Right ventricle myocardium inferior (tissue), 1 donor: ENCODE measurements around the gene MPP3. TPM values are rescaled to one million over a fixed set of nuclear protein-coding genes. Genes with fewer than 3 reads are reported as not detected.

Experiments
- ATAC-seq: fragments of 200-7000 bp; cut with Tn5 transposase; one replicate; pipeline ENCODE4 v1.9.1; 2020; ENCODE audit warnings: mild to moderate bottlenecking, moderate library complexity
- DNase-seq: peaks from one replicate; pipeline ENCODE4 v3.0.0; 2021; ENCODE audit errors: missing footprints
- intact Hi-C: fragments of 100-400 bp; cut with DNase I; formaldehyde crosslinking; loops from one replicate; pipeline ENCODE4 v1.11.0; 2022
- total RNA-seq: library from RNA; stranded (reverse); fragmentation: NEBNext Ultra II Directional; extraction: Animal tissue kit (Norgen Biotek cat#: 25700); gene quantifications from one replicate; pipeline ENCODE4 v1.2.1, GENCODE V29; 2021
- donor health status: DM: no; HTN: yes; CAD: no; lungs with severe emphysema.

Gene MPP3
- total RNA-seq, 1 donor from 2014 or later: 43.0 TPM

DNA sequence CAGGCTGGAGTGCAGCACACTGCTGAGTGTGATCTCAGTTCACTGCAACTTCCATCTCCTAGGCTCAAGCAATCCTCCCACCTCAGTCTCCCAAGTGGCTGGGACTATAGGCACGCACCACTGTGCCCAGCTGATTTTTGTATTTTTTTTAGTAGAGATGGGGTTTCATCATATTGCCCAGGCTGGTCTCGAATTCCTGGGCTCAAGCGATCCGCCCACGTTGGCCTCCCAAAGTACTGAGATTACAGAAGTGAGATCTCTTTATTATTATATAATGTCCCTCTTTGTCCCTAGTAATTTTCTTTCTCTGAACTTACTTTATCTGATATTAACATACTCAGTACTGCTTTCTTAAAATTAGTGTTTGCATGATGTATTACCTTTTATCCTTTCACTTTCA is 44.4 kb downstream of the MPP3 start:
- ATAC-seq (no peak), DNase-seq (no peak)
- intact Hi-C loops: no loop called here

GRCh38 chr17:43787728-43788127 is 45.2 kb downstream of the MPP3 start:
- DNase-seq (no peak), ATAC-seq (no peak)
- intact Hi-C loops: no loop called here

GRCh38 chr17:43784628-43785101 is 48.3 kb downstream of the MPP3 start:
- intact Hi-C loops: no loop called here
- DNase-seq (no peak), ATAC-seq (no peak)

DNA sequence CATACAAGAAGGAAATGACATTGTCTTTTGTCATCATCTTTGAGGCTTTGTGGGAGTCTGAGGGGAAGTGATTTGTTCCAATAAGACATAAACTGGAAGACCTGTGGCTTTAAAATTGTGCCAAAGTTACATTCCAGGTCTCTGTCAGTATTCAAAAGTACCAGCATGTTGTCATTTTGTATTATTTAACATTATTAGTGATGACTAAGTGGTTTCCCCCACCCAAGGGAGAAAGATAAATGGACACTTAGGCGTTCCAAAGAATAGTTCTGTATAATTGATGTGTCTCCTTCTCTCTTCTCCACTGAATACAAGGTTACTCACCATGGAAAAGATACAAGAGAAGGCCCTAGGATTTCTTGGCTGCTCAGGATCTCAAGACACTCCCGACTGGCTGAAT is 48.9 kb downstream of the MPP3 start:
- DNase-seq (no peak), ATAC-seq (no peak)
- intact Hi-C loops: no loop called here

DNA sequence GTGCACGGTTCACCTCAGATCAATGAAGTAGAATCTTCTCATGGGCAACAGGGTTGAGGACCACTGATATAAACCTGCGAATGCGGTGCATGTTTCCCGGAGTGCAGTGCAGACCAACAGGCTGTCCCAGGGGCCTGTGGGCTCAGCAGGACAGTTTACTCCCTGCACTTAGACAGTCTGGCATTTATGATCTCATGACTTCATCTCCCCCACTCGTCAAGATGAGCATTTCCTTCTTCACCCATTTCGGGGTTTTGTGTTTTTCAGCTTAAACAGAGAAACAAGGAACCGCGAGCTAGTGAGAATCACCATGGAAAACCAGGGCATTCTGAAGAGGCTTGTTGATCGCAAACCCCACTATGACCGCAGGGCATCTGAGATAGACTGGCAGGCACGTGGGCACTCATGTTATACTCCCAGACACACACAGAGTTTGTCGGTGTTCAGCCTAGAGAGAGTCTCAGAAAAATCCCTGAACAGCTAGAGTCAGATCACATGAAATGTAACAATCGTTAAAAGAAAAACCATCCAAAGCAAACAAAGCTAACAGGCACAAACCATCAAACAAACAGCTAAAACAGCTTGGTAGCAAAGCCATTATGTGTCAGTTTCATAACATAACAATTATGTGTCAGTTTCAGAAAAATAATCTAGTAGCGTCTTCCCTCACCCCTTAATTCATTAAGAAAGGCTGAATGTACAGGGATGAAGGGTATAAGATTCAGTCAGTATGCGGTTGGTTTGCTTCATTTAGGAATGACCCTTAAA is 49.8 kb downstream of the MPP3 start:
- intact Hi-C loops: no loop called here
- DNase-seq (no peak), ATAC-seq (no peak)

- DNase-seq (no peak), ATAC-seq (no peak)
- intact Hi-C loops: no loop called here
Observed at GRCh38 chr17:43780135-43780534, 52.8 kb downstream of the MPP3 start, which contains the start of gene CFAP97D1. TSS of gene CFAP97D1 (plus strand) at chr17:43780435. CDS start at chr17:43780463, 28 bp downstream.

- ATAC-seq (peak; percentile 11), DNase-seq (peak; percentile 81)
- intact Hi-C loops: loop anchor here (5.0 kb wide), 2 partner anchors 53 to 68 kb away; partner anchors contain the start of genes CD300LG and MPP3
Observed at GRCh38 chr17:43779145-43780125, 53.5 kb downstream of the MPP3 start.

- ATAC-seq (peak; percentile 94), DNase-seq (peak; percentile 97)
- intact Hi-C loops: loop anchor here (5.0 kb wide), 2 partner anchors 54 to 69 kb away; partner anchors contain the start of genes CD300LG and MPP3
Observed at GRCh38 chr17:43778337-43779144, 54.4 kb downstream of the MPP3 start, which contains the start of gene DUSP3. TSS of gene DUSP3 (minus strand) at chr17:43778977. CDS start at chr17:43778924, 53 bp downstream.

GRCh38 chr17:43774304-43775250 is 58.4 kb downstream of the MPP3 start:
- intact Hi-C loops: loop anchor here (5.0 kb wide), 2 partner anchors 58 to 73 kb away; partner anchors contain the start of genes CD300LG and MPP3
- no peak for DNase-seq
- ATAC-seq: no peak

- no peak for ATAC-seq
- intact Hi-C loops: no loop called here
- DNase-seq: no peak
Observed at GRCh38 chr17:43772877-43773648, 59.9 kb downstream of the MPP3 start.

DNA sequence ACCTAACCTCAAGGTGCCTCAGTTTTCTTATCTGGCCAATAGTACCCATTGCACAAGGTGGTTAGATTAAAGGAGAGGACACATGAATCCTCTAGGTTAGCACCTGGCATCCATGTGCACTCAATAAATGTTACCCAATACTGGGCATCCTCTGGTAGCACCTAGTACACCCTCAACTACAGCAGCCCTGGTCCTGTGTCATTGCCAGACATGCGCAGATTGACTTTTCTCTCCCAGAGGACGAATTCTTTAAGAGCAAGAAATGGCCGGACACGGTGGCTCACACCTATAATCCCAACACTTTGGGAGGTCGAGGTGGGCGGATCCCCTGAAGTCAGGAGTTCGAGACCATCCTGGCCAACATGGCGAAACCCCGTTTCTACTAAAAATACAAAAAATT is 61.5 kb downstream of the MPP3 start:
- no peak for DNase-seq
- ATAC-seq: no peak
- intact Hi-C loops: no loop called here

- no peak for DNase-seq
- intact Hi-C loops: no loop called here
- no peak for ATAC-seq
Observed at GRCh38 chr17:43770957-43771356, 62.0 kb downstream of the MPP3 start.

- intact Hi-C loops: no loop called here
- ATAC-seq: no peak
Observed at GRCh38 chr17:43769859-43770258, 63.1 kb downstream of the MPP3 start.

GRCh38 chr17:43769426-43769825 is 63.5 kb downstream of the MPP3 start:
- ATAC-seq: no peak
- intact Hi-C loops: no loop called here
- DNase-seq: no peak

More at GRCh38 chr17:43769859-43770258, 63.1 kb downstream of the MPP3 start:
- DNase-seq: no peak

DNA sequence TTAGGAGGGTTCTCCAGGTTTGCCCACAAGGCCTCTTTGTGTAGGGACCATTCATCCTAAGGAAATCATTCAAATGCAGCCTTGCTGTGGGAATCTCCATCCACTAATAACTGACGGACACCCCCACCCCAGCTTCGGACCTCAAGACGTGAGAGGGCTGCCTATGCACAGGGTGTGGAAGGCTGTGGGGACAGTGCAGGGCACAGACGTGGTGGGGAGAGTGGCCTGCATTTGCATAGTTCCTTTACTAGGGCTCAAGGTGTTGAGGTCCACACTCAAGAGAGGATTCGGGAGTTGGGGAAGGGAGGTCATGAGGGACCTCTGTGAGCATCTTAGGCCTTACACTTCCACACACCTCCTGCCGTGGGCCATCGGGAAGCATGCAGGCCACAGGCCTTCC is 64.0 kb downstream of the MPP3 start:
- ATAC-seq (no peak), DNase-seq (no peak)
- intact Hi-C loops: no loop called here

DNA sequence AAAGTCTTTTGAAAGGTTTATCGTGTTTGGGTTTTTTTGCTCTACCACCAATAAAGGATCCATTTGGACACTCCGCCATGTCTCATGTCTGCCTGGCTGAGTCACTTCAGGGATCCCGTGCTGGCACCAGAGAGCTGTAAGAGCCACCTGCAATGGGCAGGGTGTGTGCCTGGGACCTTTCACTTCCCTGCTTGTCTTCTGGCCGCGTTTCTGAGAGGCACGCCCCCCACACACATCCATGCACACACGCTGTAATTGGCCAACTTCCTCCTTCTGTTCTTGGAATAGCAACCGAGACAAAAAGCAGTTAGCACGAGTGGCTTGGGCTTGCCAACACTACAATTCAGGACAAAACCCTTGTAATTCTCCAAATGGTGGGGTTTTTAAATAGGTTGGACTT is 64.6 kb downstream of the MPP3 start:
- ATAC-seq (peak; percentile 63), DNase-seq (no peak)
- intact Hi-C loops: no loop called here

- intact Hi-C loops: no loop called here
- ATAC-seq (no peak), DNase-seq (no peak)
Observed at GRCh38 chr17:43767713-43768059, 65.3 kb downstream of the MPP3 start.
